ENCODE results near the gene PCDHGA1.

- TF ChIP-seq SUZ12 (IDR thresholded peaks at IDR 0.05; ENCODE audit: extremely low read depth, insufficient read depth, insufficient read length) (no peak), YY1 (IDR thresholded peaks at IDR 0.05; ENCODE audit: insufficient read depth, insufficient read length) (no peak)
These were observed 184.2 kb downstream of the PCDHGA1 start for GRCh38 chr5:141514330-141515133.
